GM21576 (cell line): ENCODE measurements around the gene NUDT3.
"Not testable (repeated sequence)": the region's sequence is repeated elsewhere in the genome, so short reads cannot be mapped to it uniquely, and the experiment has no call there.

ENCODE experiments used
- ATAC-seq: cut with Tn5 transposase; IDR thresholded peaks from one replicate; pipeline ENCODE4 v1.9.1; 2021; ENCODE audit warnings: mild to moderate bottlenecking, moderate library complexity; ENCODE audit not compliant: unreplicated experiment

The NUDT3 gene

DNA sequence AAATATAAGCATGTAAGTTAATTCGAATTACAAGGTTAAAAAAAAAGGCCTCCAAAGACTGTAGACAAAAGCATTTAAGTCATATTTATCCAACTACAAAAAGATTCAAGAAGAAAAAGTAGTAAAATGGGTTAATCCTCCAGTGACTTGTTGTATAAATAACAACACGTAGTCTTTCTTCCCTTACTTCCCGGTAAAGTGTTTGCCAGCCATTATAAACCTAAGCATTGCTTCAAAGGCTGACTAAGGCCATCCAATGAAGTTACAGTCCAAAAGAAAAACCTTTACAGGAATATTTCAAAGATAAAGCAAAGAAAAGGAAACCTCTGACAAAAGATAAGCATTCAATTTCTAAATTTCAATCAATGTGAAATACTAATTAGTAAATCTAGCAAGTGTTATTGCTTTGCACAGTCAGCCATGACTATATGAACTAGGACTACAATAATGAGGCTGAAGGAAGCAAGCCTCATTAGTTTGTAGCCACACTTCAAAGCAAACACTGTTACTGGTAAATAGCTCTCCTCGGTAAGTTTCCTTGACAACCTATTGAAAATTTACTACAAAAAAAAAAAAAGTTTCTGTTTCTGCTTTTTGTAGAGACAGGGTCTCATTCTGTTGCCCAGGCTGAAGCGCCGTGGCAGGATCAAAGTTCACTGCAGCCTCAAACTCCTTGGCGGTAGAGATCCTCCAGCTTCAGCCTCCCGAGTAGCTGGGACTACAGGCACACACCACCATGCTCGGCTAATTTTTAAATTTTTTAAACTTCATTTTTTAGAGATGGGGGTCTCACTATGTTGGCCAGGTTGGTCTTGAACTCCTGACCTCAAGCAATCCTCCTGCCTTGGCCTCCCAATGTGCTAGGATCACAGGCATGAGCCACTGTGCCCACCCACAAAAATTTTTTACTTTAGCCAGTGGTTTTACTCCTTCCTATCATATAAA, 46.0 kb downstream of the NUDT3 start:
- no peak for ATAC-seq

DNA sequence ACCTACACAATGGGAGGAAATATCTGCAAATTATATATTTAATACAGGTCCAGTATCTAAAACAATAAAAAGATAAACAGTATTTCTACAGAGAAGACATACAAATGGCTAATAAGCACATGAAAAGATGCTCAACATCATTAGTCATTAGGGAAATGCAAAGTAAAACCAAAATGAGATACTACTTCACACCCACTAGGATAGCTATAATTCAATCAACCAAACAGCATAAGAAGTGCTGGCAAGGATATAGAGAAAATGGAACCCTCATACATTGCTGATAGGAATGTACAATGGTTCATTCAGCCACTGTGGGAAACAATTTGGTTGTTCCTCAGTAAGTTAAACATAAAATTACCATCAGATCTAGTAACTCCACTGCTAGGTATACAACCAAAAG, 48.7 kb downstream of the NUDT3 start:
- no peak for ATAC-seq

DNA sequence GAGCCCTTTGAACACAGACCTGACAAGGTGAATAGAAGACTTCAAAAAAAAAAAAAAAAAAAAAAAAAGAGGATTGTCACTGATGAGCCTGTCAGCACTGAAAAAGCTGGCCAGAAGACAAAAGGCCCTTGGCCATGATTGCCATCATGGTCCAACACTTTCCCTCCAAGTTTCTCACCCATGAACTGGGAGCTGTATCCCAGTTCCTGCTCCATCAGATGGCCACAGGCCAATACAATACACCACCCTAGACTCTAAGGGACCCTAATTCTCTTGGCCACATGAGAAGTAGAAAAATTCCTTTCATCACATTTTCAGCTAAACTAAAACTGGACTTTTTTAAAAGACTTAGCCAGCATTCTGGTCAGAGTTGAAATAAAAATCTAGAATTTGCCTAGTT, 50.2 kb downstream of the NUDT3 start:
- ATAC-seq, result no peak

DNA sequence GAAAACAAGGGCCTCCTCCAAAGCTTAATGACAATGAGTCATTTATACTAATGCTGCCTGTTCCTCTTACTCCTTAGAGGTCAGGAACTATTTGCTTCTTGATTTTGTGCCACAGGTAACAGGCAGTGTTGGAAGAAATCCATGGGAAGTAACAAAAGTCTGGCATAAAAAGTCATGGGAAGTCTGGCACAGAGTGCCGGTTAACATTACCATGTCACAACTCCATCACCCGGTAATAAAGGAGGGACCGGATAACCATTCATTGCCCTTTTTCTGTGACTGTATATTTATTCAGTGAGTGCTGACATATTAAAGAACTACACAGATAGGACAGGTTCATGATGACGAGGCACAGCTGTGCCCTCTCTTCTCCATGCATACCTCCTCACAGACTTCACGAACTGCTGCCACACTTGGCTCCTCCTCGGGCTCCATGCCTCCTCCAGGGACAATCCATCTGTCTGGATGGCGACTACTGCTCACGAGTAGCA, 50.9 kb downstream of the NUDT3 start:
- no peak for ATAC-seq

DNA sequence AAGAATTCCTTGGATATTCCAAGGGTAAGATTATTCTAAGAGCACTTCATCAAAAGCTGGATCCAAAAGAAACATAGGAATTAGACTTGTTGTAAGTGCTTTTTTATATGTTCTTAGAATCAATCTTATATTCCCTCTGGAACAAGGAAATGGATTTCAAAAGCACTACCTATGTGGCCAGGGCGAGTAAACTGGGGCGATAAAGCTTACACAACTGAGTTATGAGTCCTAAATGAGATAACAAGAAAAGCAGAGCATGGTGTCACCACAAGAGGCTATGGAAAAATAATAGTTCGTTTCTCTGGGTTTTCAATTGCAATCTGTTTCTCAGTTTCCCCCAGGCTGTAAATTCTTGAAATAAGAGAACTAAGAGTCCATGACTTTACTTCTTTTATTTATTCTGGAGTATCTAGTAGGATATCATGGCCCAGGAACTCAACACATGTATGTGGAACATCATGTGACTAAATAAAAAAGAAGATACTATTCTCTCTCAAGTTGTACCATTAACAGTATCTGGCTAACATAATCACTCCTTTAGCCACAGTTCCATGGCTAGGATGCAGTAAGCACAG, 51.5 kb downstream of the NUDT3 start:
- no peak for ATAC-seq

DNA sequence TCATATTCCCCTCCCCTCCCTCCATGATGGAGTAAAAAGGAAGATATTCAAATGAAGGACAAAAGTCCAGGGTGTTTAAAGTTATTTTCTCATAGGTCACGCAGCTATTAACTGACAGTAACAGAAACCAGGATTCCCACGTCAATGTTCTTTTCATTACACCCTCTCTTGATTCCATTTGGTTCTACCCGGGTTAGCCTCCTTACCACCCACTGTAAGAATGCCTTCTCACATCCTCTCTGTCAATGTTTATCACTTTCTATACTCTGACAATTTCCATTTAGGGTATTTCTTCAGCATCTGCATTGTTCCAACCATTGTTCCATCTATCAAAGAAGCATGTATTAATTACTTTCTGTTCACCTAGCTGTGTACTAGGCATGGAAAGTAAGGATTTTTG, 52.1 kb downstream of the NUDT3 start:
- ATAC-seq, result no peak

DNA sequence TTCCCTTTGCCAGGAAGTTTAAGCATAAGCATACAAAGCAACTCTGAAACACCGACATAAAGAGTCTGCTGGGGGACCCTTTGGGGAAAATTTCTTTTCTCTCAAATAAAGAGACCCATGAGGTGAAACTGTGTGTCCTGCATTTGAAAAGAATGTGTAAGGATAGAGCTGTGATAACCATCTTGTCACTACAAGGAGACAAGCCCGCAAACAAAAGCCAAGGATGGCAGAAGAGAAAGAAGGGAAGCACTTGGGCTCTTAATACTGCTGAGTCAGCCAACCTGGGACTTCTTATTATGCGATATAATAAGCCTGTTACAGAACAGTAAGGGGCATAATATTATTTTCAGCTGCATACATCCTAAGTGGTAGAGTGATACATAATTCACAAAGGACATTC, 52.5 kb downstream of the NUDT3 start:
- no peak for ATAC-seq

DNA sequence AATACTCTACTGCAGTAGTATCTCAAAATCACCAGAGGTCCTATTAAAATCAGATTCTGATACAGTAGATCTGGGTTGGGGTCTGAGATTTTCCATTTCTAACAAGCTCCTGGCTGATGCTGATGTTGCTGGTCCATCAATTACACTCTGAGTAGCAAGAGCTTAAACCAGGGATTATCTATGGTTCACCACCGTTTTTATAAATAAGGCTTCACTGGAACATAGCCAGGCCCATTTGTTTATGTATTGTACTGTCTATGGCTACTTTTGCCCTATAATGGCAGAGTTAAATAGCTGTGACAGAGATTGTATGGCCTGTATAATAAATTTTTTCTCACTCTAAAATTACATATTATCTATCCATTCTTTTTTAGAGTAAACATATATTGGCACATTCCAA, 53.0 kb downstream of the NUDT3 start:
- ATAC-seq, result no peak

DNA sequence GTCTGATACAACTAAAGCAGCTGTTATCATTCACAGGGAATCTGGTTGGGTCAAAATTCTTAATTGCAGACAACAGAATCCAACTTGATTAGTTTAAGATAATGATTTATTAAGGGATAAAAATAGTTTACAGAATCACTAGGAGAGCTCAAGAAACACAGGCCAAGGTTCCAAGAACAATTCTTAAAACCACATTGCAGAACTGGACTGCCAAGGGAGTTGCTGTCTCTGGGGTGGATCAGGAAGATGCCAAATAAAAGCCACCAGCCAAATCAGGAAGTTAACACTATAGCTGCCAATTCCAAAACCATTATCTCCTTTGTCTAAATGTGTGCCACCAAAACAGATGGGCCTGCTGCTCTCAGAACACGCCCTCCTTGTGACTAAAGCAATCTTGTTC, 53.7 kb downstream of the NUDT3 start:
- no peak for ATAC-seq

DNA sequence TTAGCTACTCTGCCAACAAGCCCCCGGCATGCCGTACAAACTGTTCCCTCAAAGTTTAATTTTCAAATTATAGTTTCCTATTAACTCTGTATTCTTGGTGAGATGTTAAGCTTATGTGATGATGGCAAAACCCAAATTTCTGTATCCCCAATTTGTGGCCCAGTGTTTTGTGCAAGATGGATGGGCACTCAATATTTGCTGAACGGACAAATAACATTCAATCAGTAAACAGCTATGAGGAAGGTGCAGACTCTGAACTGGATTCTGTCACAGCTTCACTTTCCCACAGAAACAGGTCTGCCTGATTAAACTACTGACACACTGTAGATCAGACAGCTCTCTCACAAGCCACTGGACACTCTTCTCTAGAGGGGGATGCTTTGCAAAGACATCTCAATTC, 54.1 kb downstream of the NUDT3 start:
- no peak for ATAC-seq

DNA sequence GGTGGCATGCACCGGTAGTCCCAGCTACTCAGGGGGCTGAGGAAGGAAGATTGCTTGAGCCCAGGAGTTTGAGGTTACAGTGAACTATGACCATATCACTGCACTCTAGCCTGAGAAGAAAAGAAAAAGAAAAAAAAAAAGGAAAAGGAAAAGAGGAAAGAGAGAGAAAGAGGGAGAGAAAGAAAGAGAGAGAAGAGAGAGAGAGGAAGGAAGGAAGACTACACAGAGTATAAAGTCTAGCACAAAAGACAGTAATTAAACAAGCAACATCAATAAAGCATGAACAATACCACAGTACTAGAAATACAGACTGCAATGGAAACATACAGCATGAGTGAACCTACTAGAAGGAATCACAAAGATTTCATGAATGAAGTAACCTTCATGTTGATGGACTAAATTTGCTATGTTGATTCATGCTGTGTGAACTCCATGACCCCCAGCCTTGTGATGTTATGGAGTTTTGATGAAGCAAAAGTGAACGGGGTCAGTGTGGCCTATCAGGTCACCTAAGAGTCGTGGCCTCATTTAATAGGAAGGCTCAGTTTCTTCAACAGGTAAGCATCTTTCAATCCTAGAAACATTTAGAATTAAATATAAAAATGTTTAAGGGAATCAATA, 57.6 kb downstream of the NUDT3 start:
- no peak for ATAC-seq

DNA sequence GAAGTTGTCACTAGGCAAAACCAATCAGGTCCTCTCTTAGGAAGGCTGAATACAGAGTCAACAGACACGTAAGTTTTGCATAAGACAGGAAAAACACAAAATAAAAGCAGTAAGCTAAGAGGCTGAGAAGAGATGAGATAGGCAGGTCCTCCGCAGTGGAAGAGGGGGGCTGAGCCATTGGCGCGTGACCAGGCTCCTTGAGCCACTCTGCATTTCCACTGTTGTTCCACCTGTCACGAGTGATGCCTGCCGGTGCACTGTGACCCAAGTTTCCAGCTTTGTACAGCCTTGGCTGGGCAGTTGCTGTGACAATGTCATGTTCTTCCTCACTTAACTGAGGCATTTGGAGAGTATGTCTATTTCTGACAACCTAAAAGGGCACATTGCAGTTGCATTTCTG, 58.6 kb downstream of the NUDT3 start:
- no peak for ATAC-seq

DNA sequence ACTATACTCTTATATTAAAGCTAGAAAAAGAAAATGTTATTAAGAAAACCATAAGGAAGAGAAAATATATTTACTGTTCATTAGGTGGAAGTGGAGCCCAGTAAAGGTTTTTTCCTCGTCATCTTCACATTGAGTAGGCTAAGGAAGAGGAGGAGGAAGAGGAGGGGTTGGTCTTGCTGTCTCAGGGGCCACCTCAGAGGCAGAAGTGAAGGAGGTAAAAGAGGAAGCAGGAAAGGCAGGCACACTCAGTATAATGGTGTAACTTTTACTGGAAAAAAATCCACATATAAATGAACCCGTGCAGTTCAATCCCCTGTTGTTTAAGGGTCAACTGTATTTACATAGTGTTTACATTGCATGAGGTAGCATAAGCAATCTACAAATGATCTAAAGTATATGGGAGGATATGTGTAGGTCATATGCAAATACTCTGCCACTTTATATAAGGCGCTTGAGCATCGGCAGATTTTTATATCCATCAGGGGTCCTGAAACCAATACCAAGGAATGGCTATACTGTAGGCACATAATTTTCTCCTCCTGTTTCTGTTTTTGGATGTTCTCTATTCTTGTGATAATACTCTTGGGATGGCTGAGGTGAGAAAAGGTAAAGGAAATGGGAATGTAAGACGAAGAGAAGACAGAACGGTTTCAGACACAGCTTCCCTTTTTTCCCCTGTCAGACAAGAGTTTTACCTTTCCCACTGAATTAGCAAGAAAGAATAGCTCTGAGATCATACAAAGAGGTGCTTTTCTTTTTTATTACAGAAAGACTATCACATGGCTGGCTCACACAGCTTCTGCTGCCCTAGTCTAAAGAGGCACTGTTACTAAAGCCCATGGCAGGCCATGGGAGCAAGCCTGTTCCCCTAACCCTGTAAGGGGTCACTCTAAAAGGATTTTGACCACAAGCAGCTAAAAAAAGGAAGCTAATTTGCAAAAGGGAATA, 59.9 kb downstream of the NUDT3 start:
- no peak for ATAC-seq

DNA sequence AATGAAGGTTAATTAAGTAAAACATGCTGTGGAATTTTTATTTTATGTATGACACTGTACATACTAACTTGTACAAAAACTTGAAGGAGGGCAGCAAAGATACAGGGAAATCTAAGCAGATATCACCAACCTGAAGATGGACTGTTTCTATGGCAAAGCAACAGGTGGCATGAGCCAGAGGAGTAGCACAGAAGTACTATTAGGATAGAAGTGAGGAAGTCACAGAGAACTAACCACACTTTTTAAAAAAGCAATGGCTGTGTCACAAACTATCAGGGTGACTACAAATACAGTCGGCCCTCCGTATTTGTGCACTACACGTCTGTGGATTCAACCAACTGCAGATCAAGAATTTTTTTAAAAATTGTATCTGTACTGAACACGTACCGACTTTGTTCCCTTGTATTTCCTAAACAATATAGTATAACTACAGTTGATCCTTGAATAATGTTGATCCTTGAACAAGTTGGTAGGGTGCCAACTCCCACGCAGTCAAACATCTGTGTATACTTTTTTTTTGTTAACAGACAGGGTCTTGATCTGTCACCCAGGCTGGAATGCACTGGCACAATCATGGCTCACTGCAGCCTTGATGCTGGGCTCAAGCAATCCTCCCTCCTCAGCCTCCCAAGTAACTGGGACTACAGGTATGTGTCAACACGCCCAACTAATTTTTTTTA, 61.0 kb downstream of the NUDT3 start:
- ATAC-seq, result no peak

DNA sequence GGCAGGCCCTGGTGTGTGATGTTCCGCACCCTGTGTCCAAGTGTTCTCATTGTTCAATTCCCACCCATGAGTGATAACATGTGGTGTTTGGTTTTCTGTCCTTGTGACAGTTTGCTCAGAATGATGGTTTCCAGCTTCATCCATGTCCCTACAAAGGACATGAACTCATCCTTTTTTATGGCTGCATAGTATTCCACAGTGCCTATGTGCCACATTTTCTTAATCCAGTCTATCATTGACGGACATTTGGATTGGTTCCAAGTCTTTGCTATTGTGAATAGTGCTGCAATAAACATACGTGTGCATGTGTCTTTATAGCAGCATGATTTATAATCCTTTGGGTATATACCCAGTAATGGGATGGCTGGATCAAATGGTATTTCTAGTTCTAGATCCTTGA, 62.7 kb downstream of the NUDT3 start:
- ATAC-seq, result not testable (repeated sequence)

DNA sequence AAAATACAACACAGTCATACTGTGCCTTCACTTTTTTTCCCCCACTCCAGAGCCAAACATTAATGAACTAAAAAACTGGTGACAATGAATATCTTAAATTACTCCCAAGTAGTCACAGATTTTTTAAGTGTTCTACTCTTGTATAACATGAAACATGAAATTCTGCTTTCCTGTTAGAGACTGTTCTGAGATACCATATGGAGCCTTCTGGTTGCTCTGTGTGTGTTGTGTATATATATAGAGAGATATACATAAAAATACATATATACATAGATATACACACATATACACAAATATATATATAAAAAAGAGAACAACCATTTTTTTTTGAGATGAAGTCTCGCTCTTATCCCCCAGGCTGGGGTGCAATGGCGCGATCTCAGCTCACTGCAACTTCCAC, 63.5 kb downstream of the NUDT3 start:
- no peak for ATAC-seq

DNA sequence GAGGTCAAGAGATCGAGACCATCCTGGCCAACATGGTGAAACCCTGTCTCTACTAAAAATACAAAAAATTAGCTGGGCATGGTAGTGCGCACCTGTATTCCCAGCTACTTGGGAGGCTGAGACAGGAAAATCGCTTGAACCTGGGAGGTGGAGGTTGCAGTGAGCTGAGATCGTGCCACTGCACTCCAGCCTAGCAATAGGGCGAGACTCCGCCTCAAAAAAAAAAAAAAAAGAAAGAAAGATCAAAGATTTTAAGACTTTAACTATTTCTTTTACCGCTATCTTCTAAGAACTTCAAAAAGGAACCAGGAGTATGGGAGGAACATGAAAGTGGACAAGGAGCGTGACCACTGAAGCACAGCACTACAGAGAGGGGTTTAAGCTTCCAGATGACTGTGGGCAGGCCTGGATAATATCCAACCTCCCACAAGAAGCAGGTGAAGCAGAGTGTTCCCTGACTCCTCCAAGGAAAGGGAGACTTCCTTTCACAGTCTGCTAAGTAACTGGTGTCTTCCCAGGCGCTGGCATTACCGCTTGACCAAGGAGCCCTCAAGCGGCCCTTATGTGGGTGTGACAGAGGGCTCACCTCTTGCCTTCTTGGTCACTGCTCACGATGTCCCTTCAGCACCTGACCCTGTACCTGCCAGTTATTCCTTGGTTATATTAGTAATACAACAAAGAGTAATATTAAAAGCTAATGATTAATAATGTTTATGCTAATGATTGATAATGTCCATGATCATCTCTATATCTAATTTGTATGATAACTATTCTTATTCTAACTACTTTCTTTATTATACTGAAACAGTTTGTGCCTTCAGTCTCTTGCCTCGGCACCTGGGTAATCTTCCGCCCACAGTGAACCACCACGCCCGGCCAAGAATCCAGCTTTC, 64.9 kb downstream of the NUDT3 start:
- not testable (repeated sequence) for ATAC-seq

DNA sequence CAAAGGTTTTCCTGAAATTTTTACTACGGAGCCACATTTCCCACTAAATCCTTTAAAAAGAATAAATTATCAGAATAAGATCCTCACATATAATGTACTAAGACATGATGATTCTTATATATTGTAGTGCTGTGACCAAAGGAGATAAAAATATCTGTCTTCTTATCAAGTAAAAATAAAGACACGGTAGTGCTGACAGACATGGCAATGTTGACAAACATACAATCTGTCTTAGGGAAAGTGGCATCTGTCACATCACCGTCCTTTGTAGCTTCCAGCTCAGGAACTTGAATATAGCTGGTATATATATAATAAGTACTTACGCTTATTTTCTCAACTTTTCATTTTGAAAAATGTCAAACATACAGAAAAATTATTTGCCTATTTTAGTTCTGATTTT, 66.8 kb downstream of the NUDT3 start:
- ATAC-seq, result no peak

DNA sequence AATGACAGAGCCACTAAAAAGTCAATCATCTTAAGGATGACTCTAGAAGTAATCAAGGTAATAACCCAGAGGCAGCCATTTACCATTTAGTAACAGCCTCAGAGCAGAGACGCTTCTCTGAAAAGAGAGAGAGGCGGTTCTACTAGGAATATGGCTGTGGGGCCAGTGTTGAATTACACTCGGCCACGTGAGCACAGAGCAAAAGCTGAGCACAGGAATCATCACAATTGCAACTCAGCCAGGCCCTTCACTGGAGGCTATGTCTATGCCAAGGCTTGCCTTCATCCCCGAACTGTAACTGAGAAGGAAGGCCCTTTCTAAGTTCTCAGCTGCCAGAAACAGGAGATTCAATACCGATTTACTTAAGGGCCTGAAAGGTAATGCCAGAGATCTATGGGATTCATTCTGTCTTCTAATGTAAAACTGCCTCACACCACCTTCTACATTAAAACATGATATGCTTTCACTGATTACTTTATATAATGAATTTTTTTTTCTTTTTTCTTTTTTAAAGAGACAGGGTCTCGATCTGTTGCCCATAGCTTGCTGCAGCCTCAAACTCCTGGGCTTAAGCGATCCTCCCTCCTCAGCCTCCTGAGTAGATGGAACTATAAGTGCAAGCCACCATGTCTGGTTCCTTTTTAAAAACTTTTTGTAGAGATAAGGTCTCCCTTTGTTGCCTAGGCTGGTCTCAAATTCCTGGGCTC, 67.6 kb downstream of the NUDT3 start:
- ATAC-seq, result no peak
